ENCODE measurements around the gene SCIMP.

DNA sequence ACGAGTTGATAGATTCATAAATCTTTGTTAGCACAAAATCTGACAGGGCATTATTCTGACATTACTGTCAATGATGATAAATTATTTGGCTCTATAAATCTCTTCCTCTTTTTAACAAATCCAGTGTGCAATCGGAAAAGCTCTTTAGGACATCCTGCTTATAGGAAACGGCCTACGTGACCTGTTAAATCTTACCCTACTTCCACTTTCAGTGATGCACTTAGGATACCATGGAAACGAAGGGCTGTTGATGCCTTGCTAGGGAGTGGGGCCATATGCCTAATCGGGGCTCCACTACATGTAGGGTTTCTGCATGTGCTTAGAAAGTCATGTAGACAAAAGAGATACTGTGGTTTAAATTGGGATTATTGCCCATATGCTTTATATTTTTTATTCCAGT is 70.2 kb downstream of the SCIMP start:
- TF ChIP-seq, protein P1, sequence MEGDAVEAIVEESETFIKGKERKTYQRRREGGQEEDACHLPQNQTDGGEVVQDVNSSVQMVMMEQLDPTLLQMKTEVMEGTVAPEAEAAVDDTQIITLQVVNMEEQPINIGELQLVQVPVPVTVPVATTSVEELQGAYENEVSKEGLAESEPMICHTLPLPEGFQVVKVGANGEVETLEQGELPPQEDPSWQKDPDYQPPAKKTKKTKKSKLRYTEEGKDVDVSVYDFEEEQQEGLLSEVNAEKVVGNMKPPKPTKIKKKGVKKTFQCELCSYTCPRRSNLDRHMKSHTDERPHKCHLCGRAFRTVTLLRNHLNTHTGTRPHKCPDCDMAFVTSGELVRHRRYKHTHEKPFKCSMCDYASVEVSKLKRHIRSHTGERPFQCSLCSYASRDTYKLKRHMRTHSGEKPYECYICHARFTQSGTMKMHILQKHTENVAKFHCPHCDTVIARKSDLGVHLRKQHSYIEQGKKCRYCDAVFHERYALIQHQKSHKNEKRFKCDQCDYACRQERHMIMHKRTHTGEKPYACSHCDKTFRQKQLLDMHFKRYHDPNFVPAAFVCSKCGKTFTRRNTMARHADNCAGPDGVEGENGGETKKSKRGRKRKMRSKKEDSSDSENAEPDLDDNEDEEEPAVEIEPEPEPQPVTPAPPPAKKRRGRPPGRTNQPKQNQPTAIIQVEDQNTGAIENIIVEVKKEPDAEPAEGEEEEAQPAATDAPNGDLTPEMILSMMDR (IDR thresholded peaks at IDR 0.05) = no peak
- no peak for TF ChIP-seq POLR2AphosphoS5 (IDR thresholded peaks at IDR 0.05)
- TF ChIP-seq POLR2A (IDR thresholded peaks at IDR 0.05) = no peak

All from transverse colon (tissue), 4 donors.